ENCODE data around the gene TM4SF20. TPM values are rescaled to one million over a fixed set of nuclear protein-coding genes. Genes with fewer than 3 reads are reported as not detected.

Gene TM4SF20
- total RNA-seq, 1 experiment from 2014 or later, result not detected

GRCh38 chr2:227411320-227411989 lies 32.3 kb upstream of the TM4SF20 start:
- Mint-ChIP-seq H3K4me3 (no peak overlapping the region), H3K27me3 (ENCODE audit: low read depth) (no peaks in the 10 kb centered on the region), H3K36me3 (no peaks in the 10 kb centered on the region), H3K27ac (no peak overlapping the region), H3K9me3 (no peaks in the 10 kb centered on the region), H3K4me1 (peaks cover 9% of the 10 kb centered on the region; the same call in 1 of the 2 replicates)
- DNase-seq (ENCODE audit: low spot score) (no peak), ATAC-seq (no peak)
- ChIA-PET POLR2A (no interaction called here), CTCF (no interaction called here)
- no peak for TF ChIP-seq NFATC4 (CRISPR knock-in tag; IDR thresholded peaks at IDR 0.05)
- TF ChIP-seq ZNF219 (CRISPR knock-in tag; IDR thresholded peaks at IDR 0.05; ENCODE audit: borderline replicate concordance), result no peak
- no peak for TF ChIP-seq GRHL2 (CRISPR knock-in tag; IDR thresholded peaks at IDR 0.05; ENCODE audit: insufficient replicate concordance, severe bottlenecking)
- no peak for TF ChIP-seq TEAD4 (CRISPR knock-in tag; IDR thresholded peaks at IDR 0.05)
- TF ChIP-seq ATF2 (CRISPR knock-in tag; IDR thresholded peaks at IDR 0.05; ENCODE audit: borderline replicate concordance, low read depth), result no peak
- no peak for TF ChIP-seq MXD4 (CRISPR knock-in tag; IDR thresholded peaks at IDR 0.05; ENCODE audit: borderline replicate concordance)

DNA sequence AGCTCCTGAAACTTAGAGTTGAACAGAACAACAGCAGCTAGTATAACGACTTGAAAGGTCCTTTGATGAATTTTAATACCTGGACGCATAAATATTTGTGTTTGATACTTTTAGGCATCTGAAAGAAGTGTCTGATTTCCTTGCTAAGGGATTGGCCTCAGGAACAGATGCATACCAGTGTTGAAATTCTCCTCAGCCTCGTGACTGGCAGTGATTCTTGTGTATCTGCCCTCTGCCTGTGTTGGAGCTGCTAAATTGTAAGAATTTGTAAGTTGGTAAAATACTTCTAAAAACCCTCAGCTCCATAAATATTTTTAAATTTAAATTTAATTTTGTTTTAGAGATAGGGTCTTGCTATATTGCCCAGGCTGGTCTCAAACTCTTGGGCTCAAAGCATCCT lies 31.1 kb upstream of the TM4SF20 start:
- Mint-ChIP-seq H3K4me3 (no peak overlapping the region), H3K27ac (no peak overlapping the region), H3K9me3 (no peaks in the 10 kb centered on the region), H3K4me1 (peaks cover 11% of the 10 kb centered on the region), H3K27me3 (ENCODE audit: low read depth) (no peaks in the 10 kb centered on the region), H3K36me3 (no peaks in the 10 kb centered on the region)
- CTCF ChIA-PET, result interaction anchor here (0.9 kb wide), 1 partner anchor 61 kb away, joined by 3 read pairs; no protein-coding TSS in a partner anchor
- TF ChIP-seq ZNF671 (CRISPR knock-in tag; IDR thresholded peaks at IDR 0.05) (no peak), NR1H2 (CRISPR knock-in tag; IDR thresholded peaks at IDR 0.05) (no peak), JAZF1 (CRISPR knock-in tag; IDR thresholded peaks at IDR 0.05) (no peak), ZNF532 (CRISPR knock-in tag; IDR thresholded peaks at IDR 0.05; ENCODE audit: borderline replicate concordance) (no peak), MXD4 (CRISPR knock-in tag; IDR thresholded peaks at IDR 0.05; ENCODE audit: borderline replicate concordance) (no peak), EMX1 (CRISPR knock-in tag; IDR thresholded peaks at IDR 0.05) (no peak), ETV6 (CRISPR knock-in tag; IDR thresholded peaks at IDR 0.05) (no peak), IRF1 (CRISPR knock-in tag; IDR thresholded peaks at IDR 0.05) (no peak)
- no peak for DNase-seq (ENCODE audit: low spot score)
- no peak for ATAC-seq
- POLR2A ChIA-PET, result interaction anchor here (0.7 to 0.8 kb wide), 2 partner anchors 108 to 158 kb away, joined by 3 to 14 read pairs; no protein-coding TSS in a partner anchor

- ChIA-PET POLR2A (no interaction called here), CTCF (interaction anchor here (0.7 to 2.6 kb wide), 3 partner anchors 63 to 610 kb away, joined by 3 to 12 read pairs (median 3); no protein-coding TSS in a partner anchor)
- Mint-ChIP-seq H3K4me3 (no peak overlapping the region), H3K36me3 (no peaks in the 10 kb centered on the region), H3K9me3 (no peaks in the 10 kb centered on the region), H3K27ac (no peak overlapping the region; the same call in none of the 2 replicates), H3K27me3 (ENCODE audit: low read depth) (no peaks in the 10 kb centered on the region), H3K4me1 (peaks cover 11% of the 10 kb centered on the region)
- DNase-seq (ENCODE audit: low spot score), result no peak
- ATAC-seq, result no peak; the same call in 1 of the 2 replicates
- TF ChIP-seq, protein P1, sequence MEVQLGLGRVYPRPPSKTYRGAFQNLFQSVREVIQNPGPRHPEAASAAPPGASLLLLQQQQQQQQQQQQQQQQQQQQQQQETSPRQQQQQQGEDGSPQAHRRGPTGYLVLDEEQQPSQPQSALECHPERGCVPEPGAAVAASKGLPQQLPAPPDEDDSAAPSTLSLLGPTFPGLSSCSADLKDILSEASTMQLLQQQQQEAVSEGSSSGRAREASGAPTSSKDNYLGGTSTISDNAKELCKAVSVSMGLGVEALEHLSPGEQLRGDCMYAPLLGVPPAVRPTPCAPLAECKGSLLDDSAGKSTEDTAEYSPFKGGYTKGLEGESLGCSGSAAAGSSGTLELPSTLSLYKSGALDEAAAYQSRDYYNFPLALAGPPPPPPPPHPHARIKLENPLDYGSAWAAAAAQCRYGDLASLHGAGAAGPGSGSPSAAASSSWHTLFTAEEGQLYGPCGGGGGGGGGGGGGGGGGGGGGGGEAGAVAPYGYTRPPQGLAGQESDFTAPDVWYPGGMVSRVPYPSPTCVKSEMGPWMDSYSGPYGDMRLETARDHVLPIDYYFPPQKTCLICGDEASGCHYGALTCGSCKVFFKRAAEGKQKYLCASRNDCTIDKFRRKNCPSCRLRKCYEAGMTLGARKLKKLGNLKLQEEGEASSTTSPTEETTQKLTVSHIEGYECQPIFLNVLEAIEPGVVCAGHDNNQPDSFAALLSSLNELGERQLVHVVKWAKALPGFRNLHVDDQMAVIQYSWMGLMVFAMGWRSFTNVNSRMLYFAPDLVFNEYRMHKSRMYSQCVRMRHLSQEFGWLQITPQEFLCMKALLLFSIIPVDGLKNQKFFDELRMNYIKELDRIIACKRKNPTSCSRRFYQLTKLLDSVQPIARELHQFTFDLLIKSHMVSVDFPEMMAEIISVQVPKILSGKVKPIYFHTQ (CRISPR knock-in tag; IDR thresholded peaks at IDR 0.05), result no peak
- TF ChIP-seq ZNF532 (CRISPR knock-in tag; IDR thresholded peaks at IDR 0.05; ENCODE audit: borderline replicate concordance) (no peak), ZBTB43 (CRISPR knock-in tag; IDR thresholded peaks at IDR 0.05) (no peak)
These were observed 28.6 kb upstream of the TM4SF20 start for GRCh38 chr2:227407591-227408151.

Measured in WTC11 (cell line).